Colon (tissue), 2 donors: Measurements from ENCODE around the gene LRG1.

Source experiments
- FAIRE-seq: peaks from 2 replicates; lab custom pipeline; 2012; peaks lifted over from hg19 to GRCh38; lab: Jason Lieb, UNC
- donor health status: control.
- donor health status: control.

The LRG1 gene

GRCh38 chr19:4508698-4509097, 31.1 kb downstream of the LRG1 start:
- no peak for FAIRE-seq

- FAIRE-seq = no peak
These were observed 32.0 kb downstream of the LRG1 start for GRCh38 chr19:4507804-4508203.

DNA sequence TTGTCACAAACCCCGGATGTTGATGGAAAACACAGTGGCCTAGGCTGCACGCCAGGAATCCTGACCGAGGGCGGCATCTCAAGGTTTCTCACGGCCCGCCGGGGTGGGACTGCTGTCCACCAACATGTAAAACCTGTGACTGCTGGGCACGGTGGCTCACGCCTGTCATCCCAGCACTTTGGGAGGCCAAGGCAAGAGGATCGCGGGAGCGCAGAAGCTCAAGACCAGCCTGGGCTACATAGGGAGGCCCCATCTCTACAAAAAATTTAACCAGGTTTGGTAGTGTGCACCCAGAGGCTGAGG, 32.7 kb downstream of the LRG1 start:
- no peak for FAIRE-seq

DNA sequence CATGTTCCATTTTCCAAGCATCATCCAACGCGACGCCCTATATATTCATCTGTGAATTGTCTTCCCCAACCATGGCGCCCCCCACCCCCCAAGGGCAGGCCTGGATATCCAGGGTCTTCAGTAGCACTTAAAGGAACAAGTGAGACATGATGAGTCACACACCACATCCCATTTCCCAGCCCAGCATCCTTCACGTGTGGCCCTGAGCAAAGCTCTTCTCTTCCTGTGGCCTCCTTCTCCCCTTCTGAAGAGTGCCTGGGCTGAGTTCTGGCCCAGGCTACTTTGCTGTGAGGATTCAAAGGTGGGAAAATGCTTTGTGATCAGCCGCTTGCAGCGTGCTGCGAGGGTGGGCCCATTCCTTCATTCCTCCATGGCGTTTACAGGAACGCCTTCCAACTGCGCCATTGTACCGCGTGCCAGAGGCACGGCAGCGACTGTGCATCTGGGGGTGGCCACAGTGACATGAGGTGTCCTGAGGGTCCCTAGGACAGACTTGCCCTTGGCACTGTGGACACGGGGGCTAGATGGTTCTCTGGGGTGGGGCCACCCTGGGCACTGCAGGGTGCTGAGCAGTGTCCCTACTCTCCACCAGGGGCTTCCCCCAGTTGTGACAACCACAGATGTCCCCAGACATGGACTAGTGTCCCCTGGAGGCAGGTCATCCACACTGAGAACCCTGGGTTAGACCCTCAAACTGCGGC, 33.2 kb downstream of the LRG1 start:
- FAIRE-seq = no peak

DNA sequence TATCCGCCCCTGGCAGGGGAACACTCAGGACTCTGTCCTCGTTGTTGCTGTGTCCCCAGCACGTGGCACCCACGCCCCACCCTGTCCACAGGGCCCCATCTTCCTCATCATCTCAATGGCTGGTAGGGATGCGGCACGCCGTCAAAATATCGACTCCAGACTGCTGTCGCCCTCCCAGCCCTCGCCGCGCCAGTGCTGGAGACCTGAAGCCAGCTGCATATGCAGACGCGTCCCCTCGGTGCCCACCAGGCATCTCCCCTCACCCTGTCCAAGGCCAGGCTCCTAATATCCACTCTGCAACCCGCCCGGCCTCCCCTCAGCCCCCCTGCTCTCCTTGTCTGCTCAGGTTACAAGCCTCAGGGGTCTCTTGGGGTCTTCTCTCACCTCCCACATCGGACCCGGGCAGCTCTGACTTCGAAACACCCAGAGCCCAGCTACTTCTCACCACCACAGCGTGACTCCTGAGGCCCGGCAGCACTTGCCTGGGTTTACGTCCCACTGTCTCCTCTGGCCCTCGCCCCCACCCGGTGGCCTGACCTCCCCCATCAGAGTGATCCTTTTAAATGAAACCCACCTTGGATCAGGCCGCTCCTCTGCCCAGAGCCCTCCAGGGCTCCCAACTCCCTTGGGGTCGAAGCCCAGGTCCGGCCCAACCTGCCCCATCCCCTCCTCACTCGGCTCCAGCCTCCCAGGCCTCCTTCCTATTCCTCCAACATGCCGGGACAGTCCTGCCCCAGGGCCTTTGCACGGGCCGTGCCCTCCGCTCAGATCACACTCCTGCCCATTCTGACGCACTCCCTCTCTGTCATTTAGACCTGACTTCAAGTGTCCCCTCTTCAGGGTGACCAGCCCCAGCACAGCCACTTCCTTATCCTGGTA, 34.0 kb downstream of the LRG1 start:
- FAIRE-seq = no peak

DNA sequence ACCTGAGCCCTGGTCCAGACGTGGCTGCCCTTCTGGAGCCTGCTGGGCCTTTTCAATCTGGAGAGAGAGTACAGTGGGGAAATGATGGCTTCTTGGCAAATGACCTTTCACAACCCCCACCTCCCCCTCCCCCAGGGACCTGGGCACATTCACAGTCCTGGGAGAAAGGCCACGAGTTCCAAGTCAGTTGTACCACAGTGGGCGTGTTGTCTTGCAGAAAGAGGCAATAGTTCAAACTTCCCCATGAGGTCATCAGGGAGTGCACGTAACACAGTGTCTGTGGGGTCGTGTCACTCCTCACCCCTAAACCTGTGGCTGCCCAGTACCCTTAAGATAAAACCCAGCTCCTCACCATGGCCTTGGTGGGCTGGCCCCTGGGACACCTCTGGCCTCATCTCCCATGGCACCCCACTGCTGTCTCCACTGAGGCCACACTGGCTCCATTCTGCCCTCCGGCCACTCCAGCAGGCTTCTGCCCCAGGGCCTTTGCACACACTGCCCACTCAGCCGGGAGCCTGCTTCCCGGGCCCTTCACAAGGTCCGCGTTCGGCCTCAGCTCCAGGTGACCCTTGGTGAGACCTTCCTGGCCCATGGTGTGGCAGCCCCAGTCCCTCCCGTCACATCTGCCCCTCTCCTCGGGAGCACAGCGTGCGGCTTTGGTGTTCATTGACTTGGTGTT, 34.8 kb downstream of the LRG1 start:
- FAIRE-seq = no peak

DNA sequence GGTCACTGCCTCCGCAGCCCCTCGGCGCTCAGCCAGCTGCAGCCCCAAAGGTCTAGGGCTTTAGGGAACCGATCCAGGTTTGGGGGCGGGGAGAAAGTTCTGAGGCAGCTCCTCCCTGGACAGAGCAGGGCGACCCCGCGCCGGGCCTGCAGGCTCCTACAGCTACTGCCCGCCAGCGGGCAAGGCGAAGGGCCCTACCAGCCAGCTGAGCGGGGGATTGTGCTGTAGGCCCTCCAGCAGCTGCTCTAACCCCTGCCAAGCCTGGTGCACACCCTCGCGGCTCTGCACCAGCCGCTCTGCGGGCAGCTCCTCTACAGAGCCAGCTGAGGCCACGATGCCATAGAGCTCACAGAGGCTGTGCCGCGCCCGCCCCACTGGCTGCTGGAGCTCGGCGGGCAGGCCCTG, 35.5 kb downstream of the LRG1 start:
- FAIRE-seq = no peak

DNA sequence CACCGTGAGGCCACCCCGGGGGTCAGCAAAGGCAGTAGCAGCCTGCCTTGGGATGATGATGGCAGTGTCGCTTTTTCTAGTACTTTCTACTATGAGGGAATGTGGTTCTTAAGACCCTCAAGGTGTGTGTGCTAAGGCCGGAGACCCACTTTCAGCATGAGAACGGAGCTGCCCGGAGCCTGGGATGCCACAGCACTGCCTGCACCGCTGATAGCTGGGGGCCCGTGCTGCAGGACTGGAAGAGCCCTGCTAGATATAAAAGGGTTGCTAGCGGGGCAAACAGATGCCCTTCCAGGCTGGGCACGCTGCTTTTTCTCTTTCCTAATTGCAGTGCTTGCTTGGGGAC, 36.0 kb downstream of the LRG1 start:
- FAIRE-seq = no peak

GRCh38 chr19:4503132-4503824, 36.6 kb downstream of the LRG1 start:
- FAIRE-seq = no peak

DNA sequence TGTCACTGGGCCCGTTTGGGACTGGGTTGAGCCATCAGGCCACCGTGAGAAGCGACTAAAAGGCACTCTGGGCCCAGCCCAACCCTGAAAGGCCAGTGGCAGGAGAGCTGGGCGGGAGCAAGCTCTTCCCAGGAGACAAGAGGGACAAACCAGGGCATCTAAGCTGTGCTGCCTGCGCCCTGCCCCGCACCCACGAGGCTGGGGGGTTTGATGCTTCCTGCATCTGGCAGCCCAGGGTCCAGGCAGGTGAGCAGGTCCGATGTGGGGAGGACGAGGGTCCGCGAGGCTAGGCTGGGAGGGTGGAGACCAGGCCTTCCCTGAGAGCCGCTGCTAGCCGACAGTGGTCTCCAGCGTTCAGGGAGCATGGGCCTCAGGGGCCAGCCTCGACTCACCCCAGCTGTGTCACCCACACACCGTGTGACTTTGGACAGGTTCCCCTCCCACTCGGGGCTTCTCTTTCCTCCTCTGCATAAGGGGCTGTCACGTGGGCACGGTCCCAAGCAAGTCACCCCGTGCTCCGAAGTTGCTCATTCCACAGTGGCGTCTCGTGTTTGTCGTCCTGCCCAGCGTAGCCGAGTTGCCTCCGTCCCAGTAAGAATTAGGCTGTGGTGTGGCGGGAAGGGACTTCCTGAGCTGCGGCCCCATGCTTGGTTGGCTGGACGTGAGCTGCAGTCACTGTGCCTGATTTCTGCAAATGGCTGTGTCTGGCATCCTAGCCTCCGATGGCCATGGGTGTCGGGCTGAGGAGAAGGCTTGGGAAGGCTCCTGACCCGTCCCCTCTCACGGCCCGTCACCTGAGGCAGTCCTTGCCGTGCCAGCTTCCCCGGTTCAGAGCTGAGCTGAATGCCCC, 37.3 kb downstream of the LRG1 start:
- no peak for FAIRE-seq

DNA sequence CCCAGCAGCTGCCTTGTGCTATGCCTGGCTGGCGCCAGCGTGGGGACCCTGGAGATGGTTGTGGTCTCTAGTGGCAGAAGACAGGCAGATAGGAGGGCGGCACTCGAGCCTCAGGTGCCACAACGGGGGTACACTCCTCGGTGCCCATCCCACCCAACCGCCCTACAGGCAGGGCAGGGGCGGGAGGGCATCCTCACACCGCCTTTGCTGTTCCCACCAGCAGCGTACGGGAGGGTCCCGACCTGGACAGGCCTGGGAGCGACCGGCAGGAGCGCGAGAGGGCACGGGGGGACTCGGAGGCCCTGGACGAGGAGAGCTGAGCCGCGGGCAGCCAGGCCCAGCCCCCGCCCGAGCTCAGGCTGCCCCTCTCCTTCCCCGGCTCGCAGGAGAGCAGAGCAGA, 38.1 kb downstream of the LRG1 start:
- no peak for FAIRE-seq

- FAIRE-seq = no peak
These were observed 38.8 kb downstream of the LRG1 start for GRCh38 chr19:4500841-4501591.

DNA sequence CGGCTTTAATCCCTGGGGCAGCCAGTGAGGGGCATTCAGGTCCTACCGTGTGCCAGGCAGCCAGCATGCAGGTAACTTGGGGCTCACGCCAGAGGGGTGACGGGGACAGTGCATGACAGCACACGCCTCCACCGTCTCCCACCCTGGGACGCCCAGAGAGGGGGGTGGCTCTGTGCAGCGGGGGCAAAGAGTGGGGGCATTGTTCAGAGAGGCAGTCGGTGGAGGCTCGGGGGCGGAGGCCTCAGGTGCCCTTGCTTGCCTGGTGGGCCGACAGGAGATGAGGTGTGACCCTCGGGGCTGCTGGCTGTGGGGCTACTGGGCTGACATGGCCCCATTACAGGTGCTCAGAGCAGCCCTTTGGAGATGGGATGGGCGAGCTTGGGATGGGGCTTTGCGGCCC, 40.0 kb downstream of the LRG1 start:
- FAIRE-seq = no peak

DNA sequence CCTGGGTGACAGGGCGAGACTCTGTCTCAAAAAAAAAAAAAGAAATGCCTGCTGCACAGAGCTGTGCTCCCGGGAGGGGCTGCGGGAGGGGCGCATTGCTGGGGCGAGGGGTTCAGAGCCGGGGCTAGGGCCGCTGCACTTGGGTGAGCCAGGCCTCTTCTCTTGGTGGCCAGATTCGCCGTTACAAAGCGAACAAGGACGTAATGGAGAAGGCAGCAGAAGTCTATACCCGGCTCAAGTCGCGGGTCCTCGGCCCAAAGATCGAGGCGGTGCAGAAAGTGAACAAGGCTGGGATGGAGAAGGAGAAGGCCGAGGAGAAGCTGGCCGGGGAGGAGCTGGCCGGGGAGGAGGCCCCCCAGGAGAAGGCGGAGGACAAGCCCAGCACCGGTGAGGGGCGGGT, 40.5 kb downstream of the LRG1 start:
- FAIRE-seq = no peak

DNA sequence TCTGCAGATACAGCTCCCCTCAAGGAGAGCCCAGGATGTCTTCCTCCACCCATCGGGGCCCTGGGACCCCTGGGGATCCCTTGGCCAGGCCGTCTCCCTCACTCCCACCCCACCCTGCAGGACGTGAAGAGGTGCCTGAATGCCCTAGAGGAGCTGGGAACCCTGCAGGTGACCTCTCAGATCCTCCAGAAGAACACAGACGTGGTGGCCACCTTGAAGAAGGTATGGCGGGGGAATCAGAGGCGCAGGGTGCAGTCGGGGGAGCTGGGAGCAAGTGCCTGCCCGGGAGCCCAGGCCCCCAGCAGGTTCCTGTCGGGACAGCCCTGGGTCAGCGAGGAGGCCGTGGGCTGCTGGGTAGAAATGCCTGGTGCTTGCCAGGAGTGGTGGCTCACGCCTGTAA, 41.1 kb downstream of the LRG1 start:
- no peak for FAIRE-seq

DNA sequence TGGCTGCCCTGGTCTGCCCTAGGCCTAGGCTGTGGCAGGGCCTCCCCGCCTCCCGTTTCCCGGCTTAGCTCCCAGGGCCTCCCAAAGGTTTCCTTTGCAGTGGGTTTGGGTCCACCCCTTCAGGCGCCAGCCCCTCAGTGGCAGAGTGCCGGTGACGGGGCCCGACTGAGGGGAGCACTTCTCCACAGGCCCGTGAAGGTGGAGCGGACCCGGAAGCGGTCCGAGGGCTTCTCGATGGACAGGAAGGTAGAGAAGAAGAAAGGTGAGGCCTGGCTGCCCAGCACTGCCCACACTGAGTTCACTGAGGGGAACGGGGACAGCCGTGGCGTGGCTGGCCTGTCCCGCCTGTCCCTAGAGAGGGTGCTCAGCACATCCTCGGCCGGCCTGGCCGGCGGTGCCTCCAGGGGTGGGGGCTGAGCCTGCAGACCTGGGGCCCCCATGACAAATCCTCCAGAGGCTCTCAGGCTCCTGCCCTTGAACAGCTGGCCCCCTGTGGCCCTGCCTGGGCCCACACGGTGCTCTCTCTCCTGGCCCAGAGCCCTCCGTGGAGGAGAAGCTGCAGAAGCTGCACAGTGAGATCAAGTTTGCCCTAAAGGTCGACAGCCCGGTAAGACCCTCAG, 42.0 kb downstream of the LRG1 start:
- no peak for FAIRE-seq

DNA sequence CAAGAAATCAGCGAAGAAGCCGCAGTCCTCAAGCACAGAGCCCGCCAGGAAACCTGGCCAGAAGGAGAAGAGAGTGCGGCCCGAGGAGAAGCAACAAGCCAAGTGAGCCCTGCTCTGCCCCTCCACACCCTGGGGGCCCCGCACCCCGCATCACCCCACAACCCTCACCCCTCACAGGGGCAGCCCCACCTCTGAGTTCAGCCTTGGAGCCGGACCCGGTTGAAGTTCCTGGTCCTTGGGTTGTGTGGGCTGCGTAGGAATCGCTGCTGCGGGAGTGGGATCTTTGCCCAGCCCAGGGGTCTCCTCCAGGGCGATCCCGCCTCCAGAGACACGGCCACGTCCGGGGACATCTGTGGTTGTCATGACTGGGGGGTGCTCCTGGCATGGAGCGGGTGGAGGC, 43.5 kb downstream of the LRG1 start:
- FAIRE-seq = no peak

GRCh38 chr19:4495471-4495870, 44.4 kb downstream of the LRG1 start:
- no peak for FAIRE-seq

- FAIRE-seq = no peak
These were observed 45.2 kb downstream of the LRG1 start for GRCh38 chr19:4494691-4495064.

- FAIRE-seq = no peak
These were observed 45.7 kb downstream of the LRG1 start for GRCh38 chr19:4493929-4494690.
